Motor neuron (in vitro differentiated cells): Measurements from ENCODE around the gene NKX1-1. TPM values are rescaled to one million over a fixed set of nuclear protein-coding genes. Genes with fewer than 3 reads are reported as not detected.

Experiments used
- ATAC-seq, 8 experiments: fragments of 200-7000 bp; cut with Tn5 transposase; replicated peaks in 6 of 8; 2 replicates each; pipeline ENCODE4 v1.8.0; 2021; ENCODE audit warnings: mild to moderate bottlenecking in 8 of 8, moderate library complexity in 8 of 8
- H3K27ac ChIP-seq, 2 donors: fragments of 250-450 bp; sonication (Bioruptor Pico); 2 replicates each; pipeline ENCODE4 v1.9.0; 2021; ENCODE audit warnings: antibody characterized with exemption in 2 of 2, mild to moderate bottlenecking in 2 of 2, moderate library complexity in 1 of 2
- H3K4me1 ChIP-seq, 2 donors: fragments of 250-450 bp; sonication (Bioruptor Pico); replicated peaks in 1 of 2; 2 replicates each; pipeline ENCODE4 v1.6.1; 2021; ENCODE audit warnings: antibody characterized with exemption in 2 of 2, mild to moderate bottlenecking in 2 of 2, moderate library complexity in 1 of 2
- H3K4me3 ChIP-seq, 5 donors: fragments of 250-450 bp; sonication (Bioruptor Pico); 2 replicates each; pipeline ENCODE4 v1.9.0; 2021; ENCODE audit warnings: antibody characterized with exemption in 5 of 5, mild to moderate bottlenecking in 5 of 5, moderate library complexity in 4 of 5
- WGBS, 10 experiments: fragments of 450-650 bp; shearing (Covaris generic); methylation state at CpG; one replicate each; pipeline ENCODE4 v1.0.0; 2022; 5-methylcytosine and 5-hydroxymethylcytosine counted together
- in situ Hi-C, 9 experiments: fragments of 400-800 bp; cut with MboI; loops; one replicate each; pipeline ENCODE4 v1.15.0; 2021; ENCODE audit warnings: low sequenced_read_pairs in 9 of 9, low pct_unique_long_range_greater_than_20kb in 2 of 9; ENCODE audit not compliant: unreplicated experiment in 9 of 9
- total RNA-seq, 8 experiments: library from RNA; unstranded; fragments of 300-600 nt; gene quantifications; 2 replicates each; pipeline versions ENCODE4 v1.2.3 to v1.2.4, GENCODE V29; 2022

The NKX1-1 gene
- total RNA-seq, 8 experiments from 2014 or later = 0.11 to 0.47 TPM; not detected in 6

DNA sequence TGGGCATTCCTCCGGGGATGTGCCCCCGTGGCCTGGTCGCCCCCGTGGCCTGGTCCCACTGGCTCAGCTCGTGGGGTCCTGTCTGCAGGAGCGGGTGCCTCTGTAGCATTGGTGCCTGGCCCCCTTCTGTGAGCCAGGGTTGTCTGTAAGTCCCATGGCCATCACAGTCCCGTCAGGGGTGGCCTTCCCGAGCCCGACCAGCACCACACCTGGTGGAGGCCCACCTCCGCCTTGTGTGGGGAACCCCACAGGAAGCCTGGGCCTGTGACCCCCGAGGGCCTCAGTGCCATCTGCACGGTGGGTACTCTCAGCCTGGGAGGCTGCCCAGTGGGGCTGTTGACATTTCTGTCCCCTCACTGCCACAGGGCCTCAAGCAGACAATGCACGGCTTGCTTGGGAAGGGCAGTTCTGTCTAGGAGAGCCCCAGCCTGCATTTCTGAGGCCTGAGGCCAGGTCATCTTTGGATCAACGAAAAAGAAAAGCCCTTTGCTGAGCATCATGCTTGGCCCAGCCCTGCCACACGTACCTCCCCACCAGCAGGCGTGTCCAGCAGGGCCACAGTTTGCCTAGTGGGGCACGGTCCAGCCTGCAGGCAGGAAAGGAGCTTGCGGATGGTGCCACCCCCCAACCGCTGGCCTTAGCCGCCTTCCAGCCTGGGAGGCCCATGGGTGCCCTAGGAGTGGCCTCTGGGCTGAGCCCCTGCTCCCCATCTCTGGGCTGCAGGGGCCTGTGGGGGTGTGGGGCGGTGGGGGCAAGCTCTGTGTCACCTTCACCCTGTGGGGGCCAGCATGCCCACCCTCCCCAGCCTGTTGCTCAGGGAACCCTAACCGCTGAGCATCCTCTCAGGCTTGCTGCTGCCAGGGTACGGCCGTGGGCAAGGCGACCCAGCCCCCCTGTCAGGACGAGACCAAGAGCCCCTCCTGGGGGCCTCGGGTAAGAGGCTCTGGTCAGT, 23.2 kb downstream of the NKX1-1 start:
- in situ Hi-C loops = no loop called here
- no peak for ATAC-seq
- Histone ChIP-seq H3K27ac (peak overlapping the region; percentile 55 to 65), H3K4me1 (peaks cover 12 to 22% of the 10 kb centered on the region in 2 donors), H3K4me3 (no peak overlapping the region)
- 68 to 100% (median 88%) methylated on average over 1 to 7 of the region's 27 CpGs; no CpG with 5 or more reads in 4 of the 10 experiments for WGBS, 10 experiments

DNA sequence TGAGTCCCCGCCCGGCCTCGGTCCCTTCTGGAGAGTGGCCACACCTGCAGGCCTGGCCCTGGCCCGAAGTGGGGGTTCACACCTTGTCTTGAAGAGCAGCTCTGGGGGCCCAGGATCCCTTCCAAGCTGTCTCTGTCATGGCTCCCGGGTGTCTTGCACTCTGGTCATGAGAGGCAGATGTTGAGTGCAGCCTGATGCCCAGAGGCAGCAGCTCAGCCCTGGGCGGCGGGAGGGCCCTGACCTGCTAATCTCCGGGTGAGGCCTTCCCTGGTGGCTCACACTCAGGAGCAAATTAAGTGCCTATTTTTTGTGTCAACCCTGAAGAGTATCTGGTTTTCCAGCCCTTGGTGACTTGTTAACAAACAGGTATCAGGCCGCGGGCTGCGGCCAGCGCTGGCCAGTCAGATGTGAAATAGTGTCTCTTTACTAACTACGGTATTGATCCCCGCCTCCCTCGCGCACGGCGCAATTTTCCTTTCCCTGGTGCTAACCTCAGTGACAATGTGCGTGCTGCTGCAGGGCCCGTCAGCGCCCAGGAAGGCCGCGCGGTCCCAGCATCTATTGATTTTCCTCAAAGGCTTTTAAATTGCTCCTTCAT, 24.2 kb downstream of the NKX1-1 start:
- peak in 7 of 8 experiments; percentile 29 to 92 (median 77) for ATAC-seq
- WGBS, 10 experiments = 55 to 100% (median 81%) methylated on average over 1 to 15 of the region's 24 CpGs; no CpG with 5 or more reads in 3 of the 10 experiments
- Histone ChIP-seq H3K27ac (peak overlapping the region; percentile 40 to 66), H3K4me1 (peaks cover 12 to 22% of the 10 kb centered on the region in 2 donors), H3K4me3 (no peak overlapping the region)
- in situ Hi-C loops = no loop called here

DNA sequence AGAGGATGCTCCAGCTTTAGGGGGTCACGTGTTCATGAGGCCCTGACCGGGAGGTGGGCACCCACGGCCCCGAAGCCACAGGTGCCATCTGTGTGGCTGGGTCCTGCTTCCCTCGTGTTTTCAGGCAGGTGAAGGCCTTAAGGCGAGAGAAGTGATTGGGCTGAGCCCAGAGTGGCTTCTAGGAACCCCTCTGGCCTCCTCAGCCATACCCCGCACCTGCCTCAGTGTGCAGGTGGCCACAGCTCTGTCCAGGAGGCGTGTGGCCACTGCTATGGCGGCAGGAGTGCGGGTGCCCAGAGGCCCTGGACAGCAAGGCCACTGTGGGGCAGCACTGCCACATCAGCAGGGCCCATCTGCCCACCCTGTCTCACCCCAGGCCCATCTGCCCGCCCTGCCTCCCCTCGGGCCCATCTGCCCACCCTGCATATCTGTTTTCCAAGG, 25.0 kb downstream of the NKX1-1 start:
- peak overlapping the region; percentile 40 to 66 for H3K27ac ChIP-seq
- in situ Hi-C loops = no loop called here
- H3K4me1 ChIP-seq = peaks cover 12 to 22% of the 10 kb centered on the region in 2 donors
- no peak overlapping the region for H3K4me3 ChIP-seq
- ATAC-seq = peak in 1 of 8 experiments; percentile 37
- 80 to 85% methylated on average over 1 to 4 of the region's 12 CpGs; no CpG with 5 or more reads in 8 of the 10 experiments for WGBS, 10 experiments

DNA sequence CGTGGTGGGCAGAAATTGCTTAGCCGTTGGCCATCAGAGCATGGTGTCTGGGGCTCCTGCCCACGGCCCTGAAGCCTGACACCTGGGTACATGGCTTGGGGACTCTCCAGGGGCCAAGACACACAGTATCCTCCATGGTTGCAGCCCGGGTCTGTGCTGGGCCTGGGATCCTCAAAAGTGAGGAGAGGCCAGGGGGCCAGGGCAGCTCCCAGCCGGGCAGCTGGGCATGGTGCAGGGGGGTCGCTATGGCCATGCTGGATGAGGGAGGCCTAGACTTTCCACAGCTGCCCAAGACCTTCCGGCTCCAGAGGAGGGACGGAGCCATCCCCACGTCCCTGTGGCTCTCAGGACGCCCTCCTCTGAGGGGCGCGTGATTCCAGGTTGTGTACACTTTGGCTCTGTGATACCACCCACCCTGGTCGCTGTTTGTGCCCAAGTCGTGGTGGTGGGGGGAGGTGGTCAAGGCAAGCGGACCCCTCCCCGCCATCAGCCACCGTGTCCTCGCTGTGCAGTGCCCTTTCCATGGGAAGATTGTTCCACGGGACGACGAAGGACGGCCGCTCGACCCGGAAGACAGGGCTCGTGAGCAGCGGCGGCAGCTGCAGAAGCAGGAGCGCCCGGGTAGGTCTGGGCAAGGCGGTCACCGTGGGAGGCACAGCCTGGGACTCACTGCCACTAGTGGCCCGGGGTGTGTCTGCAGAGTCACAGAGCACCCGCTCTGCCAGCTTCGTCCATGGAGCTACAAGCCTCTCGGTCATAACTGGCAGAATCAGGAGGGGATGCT, 25.7 kb downstream of the NKX1-1 start:
- H3K4me3 ChIP-seq = no peak overlapping the region
- ATAC-seq = no peak
- WGBS, 10 experiments = 50 to 89% (median 87%) methylated on average over 2 to 16 of the region's 36 CpGs; no CpG with 5 or more reads in 7 of the 10 experiments
- peaks cover 12 to 22% of the 10 kb centered on the region in 2 donors for H3K4me1 ChIP-seq
- in situ Hi-C loops = no loop called here
- no peak overlapping the region for H3K27ac ChIP-seq

DNA sequence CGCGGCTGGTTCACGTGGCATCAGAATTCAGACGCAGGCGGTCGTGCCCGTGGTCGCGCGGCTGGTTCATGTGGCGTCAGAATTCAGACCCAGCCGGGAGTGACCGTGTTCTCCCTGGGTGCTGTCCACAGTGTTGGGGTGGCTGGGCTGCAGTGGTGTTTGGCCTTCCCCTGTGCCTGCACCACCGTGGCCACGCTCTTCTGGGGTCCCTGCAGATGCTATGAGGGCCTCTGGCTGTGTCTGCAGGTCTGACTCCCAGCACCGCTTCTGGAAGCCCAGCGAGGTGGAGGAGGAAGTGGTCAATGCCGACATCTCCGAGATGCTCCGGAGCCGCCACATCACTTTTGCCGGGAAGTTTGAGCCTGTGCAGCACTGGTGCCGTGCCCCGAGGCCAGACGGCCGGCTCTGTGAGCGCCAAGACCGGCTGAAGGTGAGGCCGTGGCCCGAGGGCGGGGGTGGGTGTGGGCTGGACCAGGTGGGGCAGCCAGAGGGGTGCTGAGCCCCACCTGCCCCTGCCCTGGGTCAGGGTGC, 26.4 kb downstream of the NKX1-1 start:
- ATAC-seq = no peak
- Histone ChIP-seq H3K4me1 (peaks cover 12 to 22% of the 10 kb centered on the region in 2 donors), H3K27ac (no peak overlapping the region), H3K4me3 (no peak overlapping the region)
- 100% methylated on average over 1 of the region's 31 CpGs; no CpG with 5 or more reads in 9 of the 10 experiments for WGBS, 10 experiments
- in situ Hi-C loops = no loop called here

DNA sequence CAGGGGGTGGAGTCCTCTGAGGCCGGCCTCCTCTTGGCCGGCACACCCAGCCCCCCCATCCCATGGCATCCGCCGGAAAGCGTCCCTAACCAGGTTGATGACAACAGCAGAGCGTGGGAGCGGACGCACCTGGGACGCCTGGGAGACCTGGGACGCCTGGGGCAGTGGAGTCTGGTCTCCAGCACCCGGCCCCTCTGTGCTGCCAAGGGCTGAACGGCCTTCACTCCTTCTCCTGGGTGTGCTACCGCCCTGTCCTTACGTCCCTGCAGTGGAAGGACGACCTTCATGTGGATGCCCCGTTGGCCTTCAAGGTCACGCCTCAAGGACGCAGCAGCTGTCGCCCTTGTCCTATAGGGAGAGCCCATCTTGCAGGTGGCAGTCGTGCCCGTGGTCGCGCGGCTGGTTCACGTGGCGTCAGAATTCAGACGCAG, 26.9 kb downstream of the NKX1-1 start:
- H3K4me3 ChIP-seq = no peak overlapping the region
- peaks cover 12 to 22% of the 10 kb centered on the region in 2 donors for H3K4me1 ChIP-seq
- ATAC-seq = no peak
- in situ Hi-C loops = no loop called here
- H3K27ac ChIP-seq = no peak overlapping the region
- WGBS, 10 experiments = 81 to 93% methylated on average over 4 to 9 of the region's 27 CpGs; no CpG with 5 or more reads in 8 of the 10 experiments

DNA sequence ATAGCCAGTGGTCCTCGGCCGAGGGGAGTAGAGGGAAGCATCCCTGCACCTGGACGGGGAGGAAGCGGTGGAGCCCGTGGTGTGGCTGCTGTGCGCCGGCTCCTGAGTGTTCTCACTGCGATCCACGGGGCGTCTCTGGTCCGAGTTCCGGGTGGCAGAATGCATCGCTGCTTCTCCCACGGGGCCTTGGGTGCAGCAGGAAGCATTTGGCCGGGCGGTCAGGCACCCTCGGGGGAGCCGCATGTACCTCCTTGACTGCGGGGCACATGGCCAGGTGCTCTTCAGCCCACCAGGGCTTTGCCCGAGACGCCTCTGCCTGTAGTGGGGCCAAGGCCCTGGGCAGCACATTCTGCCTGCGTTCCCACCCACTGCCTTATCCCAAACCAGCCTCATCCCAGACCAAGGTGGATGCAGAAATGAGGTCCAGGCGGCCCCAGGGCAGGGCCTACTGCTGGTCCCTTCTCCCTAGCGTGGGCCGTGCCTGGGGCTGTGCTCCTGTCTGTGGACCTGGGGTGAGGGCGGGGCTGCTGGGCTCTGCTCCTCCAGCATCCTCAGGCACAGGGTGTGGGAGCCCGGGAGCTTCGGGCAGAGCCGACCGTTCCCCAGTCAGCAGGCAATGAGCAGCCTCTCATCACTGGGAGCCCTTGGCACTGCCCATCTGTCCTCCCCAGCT, 27.5 kb downstream of the NKX1-1 start:
- Histone ChIP-seq H3K4me1 (peaks cover 12 to 22% of the 10 kb centered on the region in 2 donors), H3K4me3 (no peak overlapping the region), H3K27ac (no peak overlapping the region)
- no peak for ATAC-seq
- 88 to 96% methylated on average over 5 of the region's 30 CpGs; no CpG with 5 or more reads in 8 of the 10 experiments for WGBS, 10 experiments
- in situ Hi-C loops = no loop called here

DNA sequence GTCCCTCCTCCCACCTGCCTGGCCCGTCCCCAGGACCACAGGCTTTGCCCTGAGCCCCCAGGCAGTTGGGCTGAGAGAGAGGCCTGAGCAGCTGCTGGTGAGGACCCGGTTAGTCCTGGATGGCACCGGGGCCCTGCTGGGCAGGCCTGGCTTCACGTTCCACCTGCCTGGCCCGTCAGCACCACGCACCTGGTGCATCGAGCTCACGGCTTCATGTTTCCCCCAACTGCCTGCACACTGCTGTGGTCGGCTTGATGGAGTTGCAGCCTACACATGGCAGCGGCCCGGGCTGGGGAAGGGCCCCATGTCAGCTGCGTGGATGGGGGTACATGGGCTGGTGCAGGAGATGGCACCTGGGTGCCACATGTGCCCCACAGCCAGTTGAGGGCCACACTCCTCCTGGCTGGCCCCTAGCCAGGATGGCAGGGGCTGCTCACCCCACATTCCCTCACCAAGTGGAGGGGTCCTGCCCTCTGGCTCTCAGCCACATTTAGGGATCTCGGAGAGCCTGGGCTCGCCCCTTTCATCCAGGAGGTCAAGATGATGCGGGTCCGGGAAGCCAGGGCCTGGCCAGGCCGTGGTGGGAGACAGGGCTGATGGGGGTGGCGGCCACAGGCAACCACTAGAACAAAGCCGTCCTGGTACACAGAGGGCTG, 28.5 kb downstream of the NKX1-1 start:
- in situ Hi-C loops = no loop called here
- WGBS, 10 experiments = 73 to 80% (median 80%) methylated on average over 1 to 3 of the region's 19 CpGs; no CpG with 5 or more reads in 7 of the 10 experiments

DNA sequence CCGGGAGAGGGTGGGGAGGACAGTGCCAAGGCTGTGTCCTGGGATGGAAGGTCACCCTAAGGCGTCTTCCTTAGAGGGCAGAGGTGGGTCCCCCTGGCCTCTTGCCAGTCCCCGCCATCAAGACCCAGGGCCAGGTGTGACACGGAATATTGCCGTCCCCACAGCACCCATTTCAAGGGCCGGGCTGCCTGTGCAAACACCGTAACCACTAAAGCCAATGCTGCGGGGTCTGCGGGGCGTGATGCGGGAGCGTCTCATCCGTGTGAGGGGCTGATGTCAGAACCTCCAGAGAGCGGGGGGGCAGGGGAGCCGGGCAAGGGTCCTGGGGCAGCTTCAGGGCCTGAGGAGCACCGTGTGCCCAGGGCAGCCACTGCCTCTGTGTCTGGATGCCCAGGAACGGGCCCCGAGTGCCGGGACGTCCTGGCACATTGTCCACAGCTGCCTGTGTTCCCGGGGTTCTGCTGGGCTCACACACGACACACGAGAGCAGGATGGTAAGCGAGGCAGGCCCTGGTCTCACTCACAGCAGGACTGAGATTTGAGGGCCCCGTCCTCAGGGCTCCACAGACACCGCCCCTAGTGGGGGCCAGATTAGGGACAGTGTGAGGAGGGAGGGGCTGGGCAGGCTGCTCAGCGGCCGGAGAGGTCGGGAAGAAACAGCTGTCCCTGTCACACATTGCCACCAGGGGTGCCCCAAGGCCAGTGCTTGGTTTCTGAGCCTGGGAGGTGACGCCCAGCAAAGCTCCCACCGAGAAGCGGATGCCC, 29.2 kb downstream of the NKX1-1 start:
- ATAC-seq = no peak
- WGBS, 10 experiments = 80 to 100% (median 93%) methylated on average over 1 to 11 of the region's 32 CpGs; no CpG with 5 or more reads in 6 of the 10 experiments
- Histone ChIP-seq H3K4me3 (no peak overlapping the region), H3K4me1 (peaks cover 5 to 10% of the 10 kb centered on the region in 2 donors), H3K27ac (no peak overlapping the region)
- in situ Hi-C loops = no loop called here

More for the DNA sequence above, 28.5 kb downstream of the NKX1-1 start:
- ATAC-seq = no peak
- Histone ChIP-seq H3K4me1 (peaks cover 9 to 16% of the 10 kb centered on the region in 2 donors), H3K4me3 (no peak overlapping the region), H3K27ac (no peak overlapping the region)

DNA sequence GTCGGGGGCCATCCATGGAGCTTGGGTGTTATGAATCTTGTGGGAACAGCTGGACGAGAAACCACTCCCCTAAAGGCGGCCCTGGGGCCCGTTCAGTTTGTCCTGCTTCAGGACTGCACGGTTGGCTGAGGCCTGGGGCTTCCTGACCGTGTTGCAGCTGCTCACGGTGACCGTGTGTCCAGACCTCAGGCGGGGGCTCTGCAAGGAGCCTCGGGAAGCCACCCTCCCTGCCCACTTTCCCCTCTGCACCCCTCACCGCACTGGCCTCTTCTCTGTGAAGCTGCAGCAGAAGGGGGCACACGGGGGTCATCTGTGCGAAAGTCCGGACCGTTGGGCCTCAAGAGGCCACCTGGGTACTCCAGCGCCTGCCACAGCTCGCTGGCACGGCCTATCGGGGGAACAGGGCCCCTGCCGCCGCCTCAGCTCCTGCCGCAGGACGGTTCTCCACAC, 29.8 kb downstream of the NKX1-1 start:
- in situ Hi-C loops = no loop called here
- Histone ChIP-seq H3K4me3 (no peak overlapping the region), H3K4me1 (peaks cover 0 to 4% of the 10 kb centered on the region in 2 donors), H3K27ac (no peak overlapping the region)
- 72 to 100% (median 80%) methylated on average over 1 to 8 of the region's 23 CpGs; no CpG with 5 or more reads in 4 of the 10 experiments for WGBS, 10 experiments
- ATAC-seq = no peak

DNA sequence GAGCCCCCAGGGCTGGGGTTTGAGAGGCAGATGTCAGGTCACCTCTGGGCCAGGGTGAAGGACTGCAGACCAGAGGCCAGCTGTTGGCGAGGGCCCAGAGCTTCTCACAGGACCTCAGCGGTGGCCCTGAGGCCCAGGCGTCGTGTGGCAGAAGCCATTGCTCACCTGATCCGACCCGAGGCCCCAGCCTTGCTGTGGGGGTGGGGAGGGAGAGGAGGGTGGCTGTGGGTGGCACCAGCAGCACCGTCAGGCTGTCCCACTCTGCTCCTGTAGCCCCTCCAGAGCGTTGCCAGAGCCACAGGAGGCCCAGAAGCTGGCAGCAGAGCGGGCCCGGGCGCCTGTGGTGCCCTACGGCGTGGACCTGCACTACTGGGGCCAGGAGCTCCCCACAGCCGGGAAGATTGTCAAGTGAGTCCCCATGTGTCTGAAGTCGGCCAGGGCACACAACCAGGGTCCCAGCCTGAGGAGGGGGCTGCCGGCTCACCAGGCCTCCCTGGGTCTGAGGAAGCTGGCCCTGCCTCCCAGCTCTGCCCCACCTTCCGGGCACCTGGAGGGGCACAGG, 30.4 kb downstream of the NKX1-1 start:
- 100% methylated on average over 1 of the region's 17 CpGs; no CpG with 5 or more reads in 9 of the 10 experiments for WGBS, 10 experiments
- no peak for ATAC-seq
- in situ Hi-C loops = no loop called here
- H3K4me3 ChIP-seq = no peak overlapping the region
- H3K27ac ChIP-seq = no peak overlapping the region
- H3K4me1 ChIP-seq = no peaks in the 10 kb centered on the region
